H1 (cell line): Measurements from ENCODE around the gene GRIA3. TPM values are rescaled to one million over a fixed set of nuclear protein-coding genes. Genes with fewer than 3 reads are reported as not detected.

Source experiments
- POU5F1 ChIP-seq: IDR thresholded peaks from 2 replicates; pipeline ENCODE4 v1.6.1; 2011; ENCODE audit warnings: low read depth, mild to moderate bottlenecking, low read length, moderate library complexity
- SRF ChIP-seq: IDR thresholded peaks from 2 replicates; pipeline ENCODE4 v1.6.1; 2011; ENCODE audit warnings: mild to moderate bottlenecking, low read depth, low read length, moderate library complexity
- TAF7 ChIP-seq: optimal IDR thresholded peaks from 2 replicates; pipeline ENCODE3; 2011; ENCODE audit warnings: low read depth, mild to moderate bottlenecking, inconsistent platforms, low read length, moderate library complexity, borderline replicate concordance
- polyA plus RNA-seq, 7 experiments: library from polyadenylated mRNA; depleted of rRNA in 3 of 7; stranded (reverse) in 5 of 7; unstranded in 2 of 7; fragments of >200 nt in 5 of 7; fragments of 200-250 nt in 2 of 7; gene quantifications; 1 replicate in 5 of 7; 2 replicates in 1 of 7; 4 replicates in 1 of 7; pipeline versions ENCODE4 v1.2.1 to v1.2.3, GENCODE V29; 2011 to 2013; ENCODE audit warnings: missing spikeins in 2 of 7, mixed read lengths in 2 of 7
- total RNA-seq: library from RNA; stranded (reverse); fragmentation: NEBNext Ultra II Directional; extraction: Animal tissue kit (Norgen Biotek cat#: 25700); gene quantifications from 2 replicates; pipeline ENCODE4 v1.2.1, GENCODE V29; 2021

GRIA3 gene
- total and polyA plus RNA-seq, 2 of the 8 experiments (the other 6 are each of a cell fraction or from before 2014, with no cell fraction given), result 2.6 to 3.0 TPM

DNA sequence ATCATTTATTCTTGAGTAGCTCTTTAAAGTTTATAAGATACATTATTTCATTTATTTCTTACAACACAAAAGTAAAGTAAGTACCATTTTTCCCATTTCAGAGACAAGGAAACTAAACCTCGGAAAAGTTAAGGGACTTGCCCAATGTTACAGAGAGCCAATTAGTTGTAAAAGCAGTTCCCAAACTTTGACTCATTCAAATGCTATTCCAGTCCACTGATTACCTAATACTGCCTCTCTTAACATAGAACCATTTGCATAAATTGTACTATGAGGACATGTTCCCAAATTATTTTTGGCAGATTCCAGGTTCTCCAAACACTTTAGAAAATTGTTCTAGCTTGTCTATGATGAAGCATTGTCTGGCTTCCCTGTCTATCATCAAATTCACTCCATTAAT is 45.6 kb upstream of the GRIA3 start (continued):
- TF ChIP-seq POU5F1 (no peak), TAF7 (no peak), SRF (no peak)
